Subcutaneous adipose tissue (tissue), 4 donors: ENCODE data around the gene SFRP5. TPM values are rescaled to one million over a fixed set of nuclear protein-coding genes. Genes with fewer than 3 reads are reported as not detected.

Source experiments
- total RNA-seq, 4 donors: library from RNA; depleted of rRNA; stranded (reverse); fragments of >200 nt; gene quantifications; one replicate each; pipeline ENCODE4 v1.1.0, GENCODE V29; 2016
- TF ChIP-seq, protein P1 (sequence below): fragments of 450-650 bp; IDR thresholded peaks from one replicate; pipeline ENCODE4 v1.5.1; 2016; ENCODE audit warnings: low read depth, mild to moderate bottlenecking, control low read depth, antibody characterized with exemption, moderate library complexity

Gene SFRP5
- total RNA-seq, 4 donors from 2014 or later = 0.49 to 1.5 TPM; not detected in 2

- TF ChIP-seq, protein P1, sequence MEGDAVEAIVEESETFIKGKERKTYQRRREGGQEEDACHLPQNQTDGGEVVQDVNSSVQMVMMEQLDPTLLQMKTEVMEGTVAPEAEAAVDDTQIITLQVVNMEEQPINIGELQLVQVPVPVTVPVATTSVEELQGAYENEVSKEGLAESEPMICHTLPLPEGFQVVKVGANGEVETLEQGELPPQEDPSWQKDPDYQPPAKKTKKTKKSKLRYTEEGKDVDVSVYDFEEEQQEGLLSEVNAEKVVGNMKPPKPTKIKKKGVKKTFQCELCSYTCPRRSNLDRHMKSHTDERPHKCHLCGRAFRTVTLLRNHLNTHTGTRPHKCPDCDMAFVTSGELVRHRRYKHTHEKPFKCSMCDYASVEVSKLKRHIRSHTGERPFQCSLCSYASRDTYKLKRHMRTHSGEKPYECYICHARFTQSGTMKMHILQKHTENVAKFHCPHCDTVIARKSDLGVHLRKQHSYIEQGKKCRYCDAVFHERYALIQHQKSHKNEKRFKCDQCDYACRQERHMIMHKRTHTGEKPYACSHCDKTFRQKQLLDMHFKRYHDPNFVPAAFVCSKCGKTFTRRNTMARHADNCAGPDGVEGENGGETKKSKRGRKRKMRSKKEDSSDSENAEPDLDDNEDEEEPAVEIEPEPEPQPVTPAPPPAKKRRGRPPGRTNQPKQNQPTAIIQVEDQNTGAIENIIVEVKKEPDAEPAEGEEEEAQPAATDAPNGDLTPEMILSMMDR = no peak
Observed at GRCh38 chr10:97811958-97812357, 40.2 kb upstream of the SFRP5 start.

- TF ChIP-seq, protein P1 = no peak
Observed at GRCh38 chr10:97810446-97810845, 38.6 kb upstream of the SFRP5 start.

- TF ChIP-seq, protein P1 = no peak
Observed at GRCh38 chr10:97805949-97806348, 34.1 kb upstream of the SFRP5 start.

GRCh38 chr10:97805096-97805884 is 33.5 kb upstream of the SFRP5 start:
- TF ChIP-seq, protein P1 = no peak

GRCh38 chr10:97801422-97801821 is 29.6 kb upstream of the SFRP5 start:
- TF ChIP-seq, protein P1 = no peak

DNA sequence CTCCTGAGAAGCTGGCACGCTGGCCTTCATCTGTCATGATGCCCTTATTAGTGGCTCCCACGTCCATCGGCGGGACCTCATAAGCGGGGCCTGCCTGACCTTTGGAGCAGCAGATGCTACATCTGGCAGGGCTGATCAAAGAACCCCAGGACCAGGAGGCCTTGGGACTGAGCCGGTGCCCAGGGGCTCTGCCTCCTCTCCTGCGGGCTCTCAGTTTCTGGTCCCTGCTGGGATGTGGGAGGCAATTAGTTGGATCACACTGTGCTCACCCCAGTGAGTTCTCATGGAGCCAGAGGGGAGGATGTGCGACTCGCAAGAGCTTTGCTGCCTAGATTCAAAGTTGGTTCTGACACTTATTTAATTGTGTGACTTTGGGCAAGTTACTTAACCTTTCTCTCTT is 28.7 kb upstream of the SFRP5 start:
- TF ChIP-seq, protein P1 = no peak

GRCh38 chr10:97798958-97799610 is 27.3 kb upstream of the SFRP5 start:
- TF ChIP-seq, protein P1 = no peak
